EH (cell line): ENCODE data around the gene COLGALT1.

Source experiments
- DNase-seq: peaks from one replicate; pipeline ENCODE4 v3.0.0-alpha.2; 2015; ENCODE audit warnings: low read depth

The COLGALT1 gene

DNA sequence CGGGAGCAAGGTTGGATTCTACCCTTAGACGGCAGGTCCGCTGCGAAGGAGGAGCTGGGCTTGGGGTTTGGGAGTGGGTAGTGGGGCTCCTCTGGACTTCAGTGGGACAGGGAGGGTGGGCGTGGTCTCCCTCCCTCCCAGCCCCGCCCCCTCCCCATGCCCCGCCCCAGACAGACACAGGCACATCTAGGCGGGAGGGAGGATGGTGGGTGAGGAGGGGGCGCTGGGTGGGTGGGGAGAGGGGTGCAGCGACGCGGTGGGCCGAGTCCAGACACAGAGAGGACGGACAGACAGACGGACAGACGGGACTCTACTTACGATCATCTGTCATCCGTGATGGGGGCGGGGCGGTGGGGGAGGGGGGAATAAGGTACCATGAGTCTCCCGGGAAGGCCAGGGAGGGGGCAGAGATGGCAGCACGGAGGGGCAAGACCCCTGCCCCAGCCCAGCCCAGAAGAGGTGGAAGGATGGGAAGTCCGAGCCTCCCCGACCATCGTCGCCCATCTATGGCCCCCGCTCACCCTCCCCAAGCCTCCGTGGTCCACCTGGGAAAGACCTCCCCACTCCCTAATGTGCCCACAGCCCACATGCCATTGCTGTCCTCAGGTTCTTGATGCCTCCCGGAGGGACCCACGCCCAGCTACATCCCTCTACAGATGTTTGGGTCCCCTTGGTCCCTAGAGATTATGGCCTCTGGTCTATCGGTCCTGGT is 67.9 kb downstream of the COLGALT1 start:
- no peak for DNase-seq

DNA sequence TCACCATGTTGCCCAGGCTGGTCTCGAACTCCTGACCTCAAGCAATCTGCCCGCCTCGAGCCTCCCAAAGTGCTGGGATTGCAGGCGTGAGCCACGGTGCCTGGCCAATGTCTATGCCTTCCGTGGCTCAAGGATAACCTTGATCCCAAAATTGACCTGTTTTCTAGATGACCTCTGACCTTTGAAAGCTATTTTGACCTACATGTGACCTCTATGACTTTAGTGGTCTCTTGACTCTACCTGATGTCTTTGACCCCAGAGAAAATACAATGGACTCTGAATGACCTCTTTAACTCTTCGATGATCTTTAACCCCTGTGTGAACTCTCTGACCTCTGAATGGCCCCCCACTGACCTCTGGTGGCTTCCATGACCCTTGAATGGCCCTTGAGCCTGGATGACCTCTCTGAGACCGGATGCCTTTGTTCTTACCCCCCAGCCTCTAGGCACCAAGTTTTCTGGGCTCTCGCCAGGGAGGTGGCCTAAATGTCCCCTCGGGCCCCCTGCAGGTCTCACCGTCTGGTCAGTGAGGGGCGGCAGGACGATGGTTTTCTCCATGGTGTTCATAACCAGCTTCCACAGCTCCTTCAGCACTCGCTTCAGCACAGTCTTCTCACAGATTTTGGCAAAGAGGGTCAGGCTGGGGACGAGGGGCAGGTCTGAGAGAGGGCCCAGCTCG is 69.0 kb downstream of the COLGALT1 start:
- DNase-seq, result no peak

DNA sequence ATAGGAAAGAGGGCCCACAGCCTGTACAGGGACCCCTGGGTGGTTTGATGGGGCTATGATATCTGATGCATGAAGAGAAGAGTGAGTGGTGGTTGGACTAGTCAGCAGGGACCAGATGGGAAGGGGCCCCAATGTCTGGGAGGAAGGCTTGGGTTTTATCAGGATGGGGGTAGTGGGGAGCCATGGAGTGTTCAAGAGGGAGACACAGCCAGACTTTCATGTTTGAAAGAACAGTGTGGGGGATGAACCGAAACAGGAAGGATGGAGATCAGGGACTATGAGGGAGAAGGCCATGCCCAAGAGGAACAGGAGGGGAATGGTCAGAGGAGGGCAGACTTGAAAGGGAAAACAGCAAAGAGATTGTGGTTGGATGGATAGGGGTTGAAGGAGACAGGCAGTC is 69.6 kb downstream of the COLGALT1 start:
- no peak for DNase-seq

DNA sequence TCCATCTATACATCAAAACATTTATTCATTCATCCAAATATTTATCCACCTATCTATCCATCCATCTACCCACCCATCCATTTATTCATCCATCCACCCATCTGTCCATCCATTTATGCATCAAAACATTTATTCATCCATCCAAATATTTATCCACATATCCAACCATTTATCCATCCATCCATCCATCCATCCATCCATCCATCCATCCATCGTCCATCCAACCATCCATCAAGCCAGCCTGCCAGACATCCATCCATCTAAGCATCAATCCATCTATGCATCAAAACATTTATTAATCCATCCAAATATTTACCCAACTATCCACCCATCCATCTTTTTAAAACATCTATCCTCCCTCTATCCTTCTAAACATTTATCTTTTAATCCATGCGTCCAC is 70.5 kb downstream of the COLGALT1 start:
- no peak for DNase-seq

DNA sequence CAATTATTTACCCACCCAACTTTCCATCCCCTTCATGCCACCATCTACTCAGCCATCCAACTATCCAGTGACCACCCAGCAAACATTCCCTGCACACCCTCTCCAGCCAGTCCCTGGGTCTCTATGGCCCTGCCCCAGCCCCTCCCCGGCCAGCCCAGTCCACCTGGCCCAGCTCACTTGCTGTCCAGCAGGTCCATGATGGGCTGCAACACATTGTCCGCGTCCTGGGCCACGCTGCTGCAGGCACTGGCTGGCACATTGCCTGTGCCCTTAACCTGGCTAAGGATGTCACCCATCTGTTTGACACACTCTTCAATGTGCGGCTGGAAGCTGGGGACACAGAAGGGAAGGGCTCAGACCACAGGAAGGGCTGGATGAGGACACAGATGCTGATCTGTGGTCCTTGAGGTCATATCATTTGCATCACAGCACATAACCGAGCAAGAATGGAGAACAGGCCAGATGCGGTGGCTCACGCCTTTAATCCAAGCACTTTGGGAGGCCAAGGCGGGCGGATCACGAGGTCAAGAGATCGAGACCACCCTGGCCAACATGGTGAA is 71.1 kb downstream of the COLGALT1 start:
- DNase-seq, result no peak

DNA sequence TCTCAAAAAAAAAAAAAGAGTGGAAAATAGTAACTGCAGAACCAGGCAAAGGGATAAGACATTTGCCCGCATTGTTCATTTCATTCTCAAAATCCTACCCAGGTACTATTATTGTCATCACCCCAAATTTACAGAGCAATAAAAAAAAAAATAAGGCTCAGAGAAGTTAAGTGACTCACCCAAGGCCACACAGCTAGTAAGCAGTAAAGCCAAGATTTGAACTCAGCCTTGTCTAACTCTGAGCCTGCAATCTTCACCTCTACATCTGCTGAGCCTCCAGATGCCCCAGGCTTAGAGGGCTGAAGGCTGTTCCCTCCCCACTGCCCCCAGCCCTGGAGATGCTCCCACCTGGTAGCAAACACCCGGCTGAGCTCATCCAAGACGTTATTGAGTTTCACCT is 71.7 kb downstream of the COLGALT1 start:
- DNase-seq, result no peak

DNA sequence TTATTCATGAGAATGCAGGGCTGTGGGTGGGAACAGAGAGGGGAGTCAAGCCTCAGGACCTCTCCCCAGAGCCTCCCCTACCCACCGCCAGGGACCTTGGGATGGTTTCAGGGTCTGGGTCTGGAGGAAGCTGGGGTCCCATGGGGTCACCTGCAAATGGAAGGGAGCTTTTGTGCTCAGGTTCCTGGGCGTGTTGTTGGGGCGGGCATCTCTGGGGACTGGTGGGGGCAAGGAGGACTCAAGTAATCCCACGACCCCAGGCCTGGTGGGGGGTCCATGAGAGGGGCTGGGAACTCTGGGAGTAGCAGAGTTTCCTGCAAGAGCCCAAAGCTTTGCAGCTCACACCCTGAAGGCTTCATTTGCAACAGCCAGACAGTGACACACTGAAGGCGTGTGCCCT is 72.5 kb downstream of the COLGALT1 start:
- no peak for DNase-seq

DNA sequence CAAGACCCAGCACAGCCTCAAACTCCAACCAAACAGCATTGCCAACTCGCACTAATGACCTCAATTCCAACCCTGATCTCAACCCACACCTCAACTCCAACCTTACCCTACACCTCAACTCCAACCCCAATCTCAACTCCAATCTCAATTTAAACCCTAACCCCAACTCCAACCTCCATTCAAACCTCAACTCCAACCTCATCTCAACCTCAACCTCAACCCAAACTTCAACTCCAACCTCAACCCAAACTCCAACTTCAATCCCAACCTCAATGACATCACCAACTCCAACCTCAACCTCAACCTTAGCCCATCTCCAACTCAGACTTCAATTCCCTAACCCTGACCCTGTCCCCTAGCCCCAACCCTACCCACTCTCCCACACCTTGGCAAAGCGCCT is 74.3 kb downstream of the COLGALT1 start:
- no peak for DNase-seq

DNA sequence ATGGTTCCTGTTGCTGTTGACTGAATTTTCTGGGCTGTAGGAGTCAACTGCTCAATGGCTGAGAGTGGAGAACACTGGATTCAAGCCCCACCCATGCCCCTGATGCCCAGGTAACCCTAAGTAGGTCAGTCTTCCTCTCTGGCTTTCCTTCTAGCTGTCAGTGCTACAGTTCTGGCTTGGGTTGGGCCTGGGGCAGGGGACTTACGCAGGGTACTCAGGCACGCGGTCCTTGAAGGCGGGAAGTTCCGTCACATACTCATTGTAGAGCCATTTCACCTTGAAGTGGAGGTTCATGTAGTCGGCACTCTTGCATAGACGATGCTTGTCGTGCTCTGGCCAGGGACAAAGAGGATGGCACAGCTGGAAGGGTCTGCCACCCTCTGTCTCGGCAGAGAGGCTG is 77.1 kb downstream of the COLGALT1 start:
- DNase-seq, result no peak
